Muscle layer of colon (tissue), 2 donors: ENCODE measurements around the gene SH3BP4.

Source experiments
- H3K27ac ChIP-seq: one replicate; pipeline ENCODE4 v1.7.0; 2013; ENCODE audit warnings: low read depth, mild to moderate bottlenecking, low read length, moderate library complexity
- H3K27me3 ChIP-seq, 2 donors: one replicate each; pipeline ENCODE4 v1.7.0; 2013; ENCODE audit warnings: low read length in 2 of 2, mild to moderate bottlenecking in 2 of 2; ENCODE audit not compliant: insufficient read depth in 2 of 2, control insufficient read depth in 1 of 2
- H3K36me3 ChIP-seq: one replicate; pipeline ENCODE4 v1.7.0; 2013; ENCODE audit warnings: mild to moderate bottlenecking, low read length; ENCODE audit not compliant: insufficient read depth
- H3K4me1 ChIP-seq: one replicate; pipeline ENCODE4 v1.7.0; 2013; ENCODE audit warnings: mild to moderate bottlenecking, low read length; ENCODE audit not compliant: insufficient read depth
- H3K4me3 ChIP-seq, 2 donors: one replicate each; pipeline ENCODE4 v1.7.0; 2013; ENCODE audit warnings: low read length in 2 of 2, low read depth in 1 of 2, mild to moderate bottlenecking in 1 of 2, moderate library complexity in 1 of 2
- H3K9ac ChIP-seq: one replicate; pipeline ENCODE4 v1.7.0; 2013; ENCODE audit warnings: low read length
- H3K9me3 ChIP-seq: one replicate; pipeline ENCODE4 v1.7.0; 2013; ENCODE audit warnings: mild to moderate bottlenecking, low read length
- donor health status: abdominal sarcoma.
- donor health status: Adenocarcinoma of cecum.

The SH3BP4 gene

GRCh38 chr2:235021752-235022151, 69.9 kb downstream of the SH3BP4 start:
- Histone ChIP-seq H3K27me3 (no peaks in the 10 kb centered on the region), H3K4me1 (no peaks in the 10 kb centered on the region), H3K9me3 (no peaks in the 10 kb centered on the region), H3K36me3 (no peaks in the 10 kb centered on the region), H3K27ac (no peak overlapping the region), H3K9ac (no peak overlapping the region), H3K4me3 (no peak overlapping the region)

GRCh38 chr2:235024191-235024860, 72.5 kb downstream of the SH3BP4 start:
- Histone ChIP-seq H3K4me3 (no peak overlapping the region), H3K27ac (no peak overlapping the region), H3K9ac (no peak overlapping the region), H3K4me1 (no peaks in the 10 kb centered on the region), H3K27me3 (no peaks in the 10 kb centered on the region), H3K36me3 (no peaks in the 10 kb centered on the region), H3K9me3 (no peaks in the 10 kb centered on the region)

GRCh38 chr2:235024931-235025773, 73.3 kb downstream of the SH3BP4 start:
- Histone ChIP-seq H3K4me3 (no peak overlapping the region), H3K4me1 (no peaks in the 10 kb centered on the region), H3K27ac (no peak overlapping the region), H3K9me3 (no peaks in the 10 kb centered on the region), H3K27me3 (no peaks in the 10 kb centered on the region), H3K9ac (no peak overlapping the region), H3K36me3 (no peaks in the 10 kb centered on the region)

- H3K4me1 ChIP-seq, result no peaks in the 10 kb centered on the region
- H3K9me3 ChIP-seq, result no peaks in the 10 kb centered on the region
- H3K27ac ChIP-seq, result no peak overlapping the region
- H3K27me3 ChIP-seq, result no peaks in the 10 kb centered on the region
- no peaks in the 10 kb centered on the region for H3K36me3 ChIP-seq
- H3K9ac ChIP-seq, result no peak overlapping the region
- no peak overlapping the region for H3K4me3 ChIP-seq
Measured at GRCh38 chr2:235025800-235026536, 74.2 kb downstream of the SH3BP4 start.

GRCh38 chr2:235026649-235027557, 75.1 kb downstream of the SH3BP4 start:
- Histone ChIP-seq H3K9ac (no peak overlapping the region), H3K4me3 (no peak overlapping the region), H3K27ac (no peak overlapping the region), H3K36me3 (no peaks in the 10 kb centered on the region), H3K9me3 (no peaks in the 10 kb centered on the region), H3K4me1 (no peaks in the 10 kb centered on the region), H3K27me3 (no peaks in the 10 kb centered on the region)

- Histone ChIP-seq H3K4me3 (no peak overlapping the region), H3K9me3 (no peaks in the 10 kb centered on the region), H3K36me3 (no peaks in the 10 kb centered on the region), H3K27ac (no peak overlapping the region), H3K9ac (no peak overlapping the region), H3K4me1 (no peaks in the 10 kb centered on the region), H3K27me3 (no peaks in the 10 kb centered on the region)
Measured at GRCh38 chr2:235027558-235028214, 75.9 kb downstream of the SH3BP4 start.

GRCh38 chr2:235028646-235029045, 76.8 kb downstream of the SH3BP4 start:
- Histone ChIP-seq H3K27me3 (no peaks in the 10 kb centered on the region), H3K36me3 (no peaks in the 10 kb centered on the region), H3K4me3 (no peak overlapping the region), H3K9me3 (no peaks in the 10 kb centered on the region), H3K9ac (no peak overlapping the region), H3K4me1 (no peaks in the 10 kb centered on the region), H3K27ac (no peak overlapping the region)

- H3K9me3 ChIP-seq, result no peaks in the 10 kb centered on the region
- no peak overlapping the region for H3K9ac ChIP-seq
- no peaks in the 10 kb centered on the region for H3K4me1 ChIP-seq
- no peaks in the 10 kb centered on the region for H3K36me3 ChIP-seq
- H3K4me3 ChIP-seq, result no peak overlapping the region
- no peak overlapping the region for H3K27ac ChIP-seq
- no peaks in the 10 kb centered on the region for H3K27me3 ChIP-seq
Measured at GRCh38 chr2:235029054-235029453, 77.2 kb downstream of the SH3BP4 start.

GRCh38 chr2:235030126-235030525, 78.3 kb downstream of the SH3BP4 start:
- Histone ChIP-seq H3K9ac (no peak overlapping the region), H3K9me3 (no peaks in the 10 kb centered on the region), H3K27me3 (no peaks in the 10 kb centered on the region), H3K36me3 (no peaks in the 10 kb centered on the region), H3K4me1 (no peaks in the 10 kb centered on the region), H3K27ac (no peak overlapping the region), H3K4me3 (no peak overlapping the region)

GRCh38 chr2:235030936-235031335, 79.1 kb downstream of the SH3BP4 start:
- H3K4me1 ChIP-seq, result no peaks in the 10 kb centered on the region
- no peak overlapping the region for H3K9ac ChIP-seq
- no peak overlapping the region for H3K4me3 ChIP-seq
- no peak overlapping the region for H3K27ac ChIP-seq
- H3K27me3 ChIP-seq, result no peaks in the 10 kb centered on the region
- no peaks in the 10 kb centered on the region for H3K9me3 ChIP-seq
- no peaks in the 10 kb centered on the region for H3K36me3 ChIP-seq
